ENCODE results near the gene NBPF1.
"Not testable (repeated sequence)": the region's sequence is repeated elsewhere in the genome, so short reads cannot be mapped to it uniquely, and the experiment has no call there.

The NBPF1 gene

DNA sequence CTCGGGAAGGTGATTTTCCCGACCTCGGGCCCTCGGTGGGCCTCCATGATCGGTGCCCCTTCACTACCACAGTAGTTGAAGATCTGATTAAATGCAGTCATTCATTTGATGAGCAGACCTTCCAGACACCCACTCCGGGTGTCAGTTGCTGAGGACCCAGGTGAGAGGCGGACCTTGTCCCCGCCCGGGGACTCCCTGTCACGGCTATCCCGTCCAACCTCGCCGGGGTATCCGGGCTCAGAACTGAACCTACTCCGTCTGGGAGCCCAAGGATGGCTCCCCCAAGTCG is 30.8 kb upstream of the NBPF1 start:
- no peak for TF ChIP-seq ZNF274 (IDR thresholded peaks at IDR 0.05; ENCODE audit: low read depth, low read length)
- peak overlapping the region; percentile 61 for H3K4me3 ChIP-seq (ENCODE audit: low read length)

- H3K4me3 ChIP-seq (ENCODE audit: low read length): peak overlapping the region; percentile 61
Measured at GRCh38 chr1:16643476-16644192, 30.3 kb upstream of the NBPF1 start.

DNA sequence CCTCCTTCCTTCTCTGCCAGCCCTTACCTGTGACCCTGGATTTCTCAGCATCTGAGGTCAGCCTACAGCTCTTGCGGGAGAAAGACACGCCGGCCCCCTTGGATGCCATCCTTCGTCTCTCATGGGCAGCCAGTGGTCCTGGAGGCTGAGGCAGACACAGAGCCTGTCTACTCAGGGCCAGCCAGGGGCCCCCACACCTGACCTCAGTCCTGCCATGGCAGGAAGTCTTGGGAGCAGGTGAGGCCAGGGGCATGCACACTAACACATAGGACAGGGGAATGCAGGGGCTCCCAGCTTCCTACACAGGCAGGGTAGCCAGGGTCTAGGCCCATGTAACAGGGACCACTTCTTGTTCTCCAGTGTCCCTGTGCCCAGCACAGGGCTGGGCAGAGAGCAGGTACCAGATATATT is 29.6 kb upstream of the NBPF1 start:
- not testable (repeated sequence) for H3K4me3 ChIP-seq (ENCODE audit: low read length)

DNA sequence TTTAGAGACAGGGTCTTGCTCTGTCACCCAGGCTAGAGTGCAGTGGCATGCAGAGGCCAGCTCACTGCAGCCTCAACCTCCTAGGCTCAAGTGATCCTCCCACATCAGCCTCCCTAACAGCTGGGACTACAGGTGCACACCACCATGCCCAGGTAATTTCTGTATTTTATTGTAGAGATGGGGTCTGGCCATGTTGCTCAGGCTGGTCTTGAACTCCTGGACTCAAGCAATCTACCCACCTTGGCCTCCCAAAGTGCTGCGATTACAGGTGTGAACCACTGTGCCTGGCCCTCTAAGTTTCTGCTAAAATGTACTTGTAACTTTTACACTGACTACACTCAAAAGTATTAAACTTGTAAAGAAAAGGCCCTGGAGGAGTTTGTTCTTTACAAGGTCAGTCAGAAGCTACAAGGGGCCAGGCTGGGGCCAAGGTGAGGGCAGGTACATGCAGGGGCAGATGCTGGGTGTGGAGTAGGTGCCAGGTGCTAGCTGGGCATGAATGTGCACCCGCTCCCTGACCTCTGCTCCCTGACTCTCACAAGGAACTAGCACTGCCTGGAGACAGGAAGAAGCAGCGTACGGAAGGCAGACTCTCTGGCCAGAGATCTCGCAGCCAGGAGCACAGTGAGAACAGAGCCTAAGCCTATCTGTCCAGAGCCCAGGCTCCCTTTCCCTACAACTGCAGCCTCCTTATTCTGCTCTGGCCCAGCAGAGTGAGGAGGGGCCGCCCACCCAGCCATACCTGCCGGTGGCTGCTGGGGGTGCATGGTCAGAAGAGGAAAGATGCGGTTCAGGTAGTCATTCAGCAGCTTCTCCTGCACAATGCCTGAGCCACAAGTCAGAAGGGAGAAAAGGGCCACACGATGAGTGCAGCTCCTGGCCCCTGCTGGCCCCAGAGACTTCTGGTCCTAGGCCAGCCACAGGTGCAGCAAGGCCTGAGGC is 28.9 kb upstream of the NBPF1 start:
- not testable (repeated sequence) for H3K4me3 ChIP-seq (ENCODE audit: low read length)

DNA sequence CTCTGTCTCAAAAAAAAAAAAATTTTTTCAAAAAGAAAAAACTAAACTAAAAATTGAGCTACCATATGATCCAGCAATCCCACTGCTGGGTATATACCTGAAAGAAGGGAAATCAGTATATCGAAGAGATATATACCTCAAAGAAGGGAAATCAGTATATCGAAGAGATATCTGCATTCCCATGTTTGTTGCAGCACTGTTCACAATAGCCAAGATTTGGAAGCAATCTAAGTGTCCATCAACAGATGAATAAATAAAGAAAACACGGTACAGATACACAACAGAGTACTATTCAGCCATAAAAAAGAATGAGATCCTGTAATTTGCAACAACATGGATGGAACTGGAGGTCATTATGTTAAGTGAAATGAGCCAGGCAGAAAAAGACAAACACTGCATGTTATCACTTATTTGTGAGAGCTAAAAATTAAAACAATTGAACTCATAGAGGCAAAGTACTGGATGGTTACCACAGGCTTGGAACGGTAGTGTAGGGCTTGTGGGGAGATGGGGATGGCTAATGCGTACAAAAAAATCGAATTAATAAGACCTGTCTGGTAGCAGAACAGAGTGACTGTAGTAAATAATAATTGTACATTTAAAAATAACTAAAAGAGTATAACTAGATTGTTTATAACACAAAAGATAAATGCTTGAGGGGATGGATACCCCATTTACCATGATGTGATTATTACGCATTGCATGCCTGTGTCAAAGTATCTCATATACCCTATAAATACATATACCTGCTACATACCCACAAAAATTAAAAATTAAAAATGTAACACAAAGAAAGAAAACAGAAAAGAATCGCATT is 28.0 kb upstream of the NBPF1 start:
- H3K4me3 ChIP-seq (ENCODE audit: low read length): not testable (repeated sequence)

DNA sequence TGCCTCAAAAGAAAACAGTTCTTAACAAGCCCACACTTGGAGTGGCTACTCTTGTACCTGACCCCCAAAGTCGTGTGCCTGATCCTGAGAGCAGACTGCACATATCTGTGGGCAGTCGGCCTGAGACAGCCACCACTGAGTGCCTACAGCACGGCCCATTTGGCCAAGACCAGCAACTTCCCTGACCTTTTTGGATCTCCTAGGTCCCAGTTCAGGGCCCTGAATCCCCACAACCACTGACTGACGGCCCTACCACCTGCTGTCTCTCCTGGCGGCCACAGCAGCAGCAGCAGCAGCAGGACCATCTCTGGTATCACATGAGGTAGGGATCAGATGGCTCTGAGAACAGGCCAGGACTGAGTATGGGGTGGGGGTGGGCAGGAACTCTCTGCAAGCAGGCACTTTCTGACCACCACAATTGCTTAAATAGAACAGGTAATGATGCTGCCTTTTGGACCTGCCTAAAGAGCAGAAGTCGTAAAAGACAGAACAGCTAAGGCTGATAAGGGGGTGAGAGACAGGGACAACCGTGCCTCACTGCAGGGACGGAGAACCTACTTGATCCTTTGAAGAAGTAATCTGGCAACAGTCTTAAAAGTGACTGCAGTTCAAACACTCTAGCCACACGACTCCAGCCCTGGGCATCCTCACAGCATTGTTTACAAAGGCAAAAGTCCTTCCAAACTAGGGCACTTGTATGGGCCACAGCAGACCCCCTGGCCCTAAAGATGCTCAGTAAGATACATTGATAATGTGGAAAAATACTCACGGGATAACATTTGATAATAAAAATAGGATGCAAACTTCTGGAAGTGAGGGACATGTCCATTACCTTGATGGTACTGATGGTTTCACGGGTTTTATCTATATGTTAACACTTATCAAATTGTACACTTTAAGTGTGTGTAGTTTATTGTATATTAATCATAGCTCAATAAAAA is 26.0 kb upstream of the NBPF1 start:
- H3K4me3 ChIP-seq (ENCODE audit: low read length): not testable (repeated sequence)

GRCh38 chr1:16637941-16638778 is 24.8 kb upstream of the NBPF1 start:
- H3K4me3 ChIP-seq (ENCODE audit: low read length): not testable (repeated sequence)

DNA sequence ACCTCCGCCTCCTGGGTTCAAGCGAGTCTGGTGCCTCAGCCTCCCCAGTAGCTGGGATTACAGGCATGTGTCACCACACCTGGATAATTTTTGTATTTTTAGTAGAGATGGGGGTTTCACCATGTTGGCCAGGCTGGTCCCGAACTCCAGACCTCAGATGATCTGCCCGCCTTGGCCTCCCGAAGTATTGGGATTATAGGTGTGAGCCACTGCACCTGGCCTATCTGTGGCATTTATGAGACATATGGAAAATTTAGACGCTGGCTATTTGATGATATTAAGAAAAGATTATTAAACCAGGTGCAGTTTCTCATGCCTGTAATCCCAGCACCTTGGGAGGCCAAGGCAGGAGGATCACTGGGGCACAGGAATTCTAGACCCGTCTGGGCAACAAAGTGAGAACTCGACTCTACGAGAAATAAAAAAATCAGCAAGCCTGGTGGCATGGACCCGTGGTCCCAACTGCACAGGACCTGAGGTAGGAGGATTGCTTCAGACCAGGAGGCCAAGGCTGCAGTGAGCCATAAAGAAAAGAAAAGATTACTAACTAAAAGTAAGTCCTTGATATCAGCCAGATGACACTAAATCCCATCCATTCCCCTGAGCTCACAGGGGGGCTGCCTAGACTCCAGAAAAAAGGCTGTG is 23.3 kb upstream of the NBPF1 start:
- H3K4me3 ChIP-seq (ENCODE audit: low read length): not testable (repeated sequence)

GRCh38 chr1:16635959-16636358 is 22.6 kb upstream of the NBPF1 start:
- H3K4me3 ChIP-seq (ENCODE audit: low read length): not testable (repeated sequence)

- not testable (repeated sequence) for H3K4me3 ChIP-seq (ENCODE audit: low read length)
Measured at GRCh38 chr1:16633540-16634282, 20.3 kb upstream of the NBPF1 start.

DNA sequence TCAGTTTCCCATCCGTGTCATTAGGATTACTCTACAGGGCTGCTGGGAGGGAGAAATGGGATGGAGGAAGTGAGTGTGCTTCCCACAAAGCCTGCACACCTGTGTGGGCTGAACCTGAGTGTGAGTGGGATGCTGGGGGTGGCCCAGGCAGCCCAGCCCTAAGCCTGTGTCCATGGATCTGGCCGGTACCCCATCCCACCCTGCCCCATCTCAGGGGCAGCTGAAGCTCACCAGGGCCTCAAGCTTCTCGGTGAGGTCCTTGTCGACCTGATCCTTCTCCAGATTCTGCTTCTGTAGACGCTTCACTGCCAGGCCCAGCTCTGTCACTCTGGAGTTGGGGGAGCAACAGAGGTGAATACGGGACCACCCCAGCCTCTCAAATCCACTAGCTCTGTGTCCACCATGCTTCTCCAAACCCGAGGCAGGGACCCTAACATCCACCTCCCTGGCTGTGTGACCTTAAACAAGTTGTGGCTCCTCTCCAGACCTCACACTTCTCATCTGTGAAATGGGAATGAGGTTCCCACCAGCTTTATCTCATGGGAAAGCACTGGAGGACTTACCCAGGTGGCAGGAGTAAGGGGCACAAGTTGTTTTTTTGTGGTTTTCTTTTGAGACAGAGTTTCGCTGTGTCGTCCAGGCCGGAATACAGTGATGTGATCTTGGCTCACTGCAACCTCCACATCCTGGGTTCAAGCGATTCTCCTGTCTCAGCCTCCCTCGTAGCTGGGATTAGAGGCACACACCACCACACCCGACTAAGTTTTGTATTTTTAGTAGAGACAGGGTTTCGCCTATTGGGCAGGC is 18.9 kb upstream of the NBPF1 start:
- not testable (repeated sequence) for H3K4me3 ChIP-seq (ENCODE audit: low read length)

Data from GM08714 (cell line).